ENCODE measurements around the gene SCYL1.

Gene SCYL1

DNA sequence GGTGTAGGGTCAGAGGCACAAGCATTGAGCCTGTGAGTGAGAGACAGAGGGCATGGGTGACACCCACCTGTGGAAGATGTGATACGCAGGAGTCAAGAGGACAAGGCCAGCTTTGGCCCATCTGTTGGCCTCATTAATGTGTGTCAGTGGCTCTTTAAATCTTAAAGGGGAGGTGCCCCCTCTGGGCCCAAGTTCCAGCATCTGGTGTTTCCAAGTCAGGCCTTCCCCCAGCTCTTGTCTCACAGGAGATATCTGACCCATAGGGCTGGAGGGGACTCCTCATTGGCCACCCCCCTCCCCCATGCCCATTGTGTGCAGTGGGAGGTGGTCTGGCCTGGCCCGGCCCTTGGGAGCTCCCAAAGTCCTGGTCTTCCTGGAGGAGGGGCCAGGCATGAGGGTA lies 61.8 kb downstream of the SCYL1 start:
- no peak for DNase-seq

Measured in CD4-positive, alpha-beta T cell treated with Interleukin-4 for 1 hour (primary cell).